Rectal smooth muscle tissue (tissue), 1 donor: ENCODE results near the gene CHD2.
"Not testable (repeated sequence)": the region's sequence is repeated elsewhere in the genome, so short reads cannot be mapped to it uniquely, and the experiment has no call there.

Source experiments
- H3K27ac ChIP-seq: one replicate; pipeline ENCODE4 v1.7.0; 2013; ENCODE audit warnings: low read depth, low read length, inconsistent platforms
- H3K27me3 ChIP-seq: one replicate; pipeline ENCODE4 v1.7.0; 2013; ENCODE audit warnings: low read length; ENCODE audit not compliant: control insufficient read depth, insufficient read depth
- H3K36me3 ChIP-seq: one replicate; pipeline ENCODE4 v1.7.0; 2013; ENCODE audit warnings: low read length; ENCODE audit not compliant: control insufficient read depth, insufficient read depth
- H3K4me1 ChIP-seq: one replicate; pipeline ENCODE4 v1.7.0; 2013; ENCODE audit warnings: low read length; ENCODE audit not compliant: control insufficient read depth, insufficient read depth
- H3K4me3 ChIP-seq: one replicate; pipeline ENCODE4 v1.7.0; 2013; ENCODE audit warnings: low read length
- H3K9ac ChIP-seq: one replicate; pipeline ENCODE4 v1.7.0; 2013; ENCODE audit warnings: low read length

The CHD2 gene

GRCh38 chr15:93062628-93063261 lies 162.6 kb downstream of the CHD2 start:
- H3K4me3 ChIP-seq = peak overlapping the region; percentile 15
- H3K27ac ChIP-seq = peak overlapping the region; percentile 49
- H3K27me3 ChIP-seq, H3K36me3 ChIP-seq, H3K9ac ChIP-seq: not testable (repeated sequence)
- peaks cover 66% of the 10 kb centered on the region for H3K4me1 ChIP-seq

DNA sequence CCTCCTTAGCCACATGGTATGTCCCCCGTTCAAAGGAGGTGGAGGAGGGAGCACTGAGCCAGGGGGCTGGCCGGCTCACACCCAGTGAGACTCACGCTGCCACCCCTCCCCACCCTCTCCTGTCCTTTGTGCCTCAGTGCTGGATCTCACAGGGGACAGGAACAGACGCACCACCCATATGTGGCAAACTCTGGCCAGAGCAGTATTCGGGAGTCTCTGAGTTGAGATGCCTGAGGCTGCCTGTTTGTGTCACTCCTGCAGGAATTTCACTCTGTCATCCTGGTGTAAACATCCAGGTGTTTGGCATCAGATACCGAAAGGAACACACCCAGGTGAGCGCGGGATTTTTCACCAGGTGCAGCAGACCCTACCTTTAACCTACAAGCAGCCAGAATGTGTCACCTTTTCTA lies 163.1 kb downstream of the CHD2 start:
- Histone ChIP-seq H3K4me1 (peaks cover 66% of the 10 kb centered on the region), H3K27ac (peak overlapping the region; percentile 49), H3K4me3 (no peak overlapping the region), H3K36me3 (no peaks in the 10 kb centered on the region), H3K9ac (no peak overlapping the region), H3K27me3 (no peaks in the 10 kb centered on the region)

GRCh38 chr15:93063796-93064690 lies 163.9 kb downstream of the CHD2 start:
- H3K36me3 ChIP-seq = no peaks in the 10 kb centered on the region
- no peak overlapping the region for H3K9ac ChIP-seq
- H3K27me3 ChIP-seq = no peaks in the 10 kb centered on the region
- no peak overlapping the region for H3K4me3 ChIP-seq
- peak overlapping the region; percentile 49 for H3K27ac ChIP-seq
- H3K4me1 ChIP-seq = peaks cover 66% of the 10 kb centered on the region

DNA sequence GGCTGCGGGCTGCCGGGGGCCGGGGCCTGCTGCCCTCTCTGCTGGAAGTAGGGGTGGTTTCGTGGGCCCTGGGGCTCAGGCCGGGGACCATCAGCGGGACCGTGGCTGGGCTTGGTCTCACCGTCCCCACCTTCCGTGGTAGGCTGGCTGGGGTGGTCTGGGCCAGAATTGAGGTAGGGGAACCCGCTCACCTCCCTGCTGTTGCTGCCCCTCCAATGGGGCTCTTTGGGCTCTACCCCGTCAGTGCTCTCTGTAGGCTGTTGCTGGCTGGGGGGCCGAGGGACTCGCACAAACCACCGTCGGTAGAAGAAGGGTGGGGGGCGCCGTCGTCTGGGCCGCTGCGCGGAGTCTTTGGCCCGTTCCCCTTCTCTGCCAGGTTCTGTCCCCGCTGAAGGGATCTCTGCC lies 165.5 kb downstream of the CHD2 start:
- Histone ChIP-seq H3K4me1 (peaks cover 58% of the 10 kb centered on the region), H3K9ac (no peak overlapping the region), H3K36me3 (no peaks in the 10 kb centered on the region), H3K27me3 (no peaks in the 10 kb centered on the region), H3K4me3 (no peak overlapping the region), H3K27ac (peak overlapping the region; percentile 97)

- peaks cover under 1% of the 10 kb centered on the region for H3K27me3 ChIP-seq
- H3K27ac ChIP-seq = peak overlapping the region; percentile 97
- no peak overlapping the region for H3K9ac ChIP-seq
- H3K4me3 ChIP-seq = no peak overlapping the region
- H3K4me1 ChIP-seq = peaks cover 51% of the 10 kb centered on the region
- no peaks in the 10 kb centered on the region for H3K36me3 ChIP-seq
Measured at GRCh38 chr15:93066224-93066681, 166.1 kb downstream of the CHD2 start.

DNA sequence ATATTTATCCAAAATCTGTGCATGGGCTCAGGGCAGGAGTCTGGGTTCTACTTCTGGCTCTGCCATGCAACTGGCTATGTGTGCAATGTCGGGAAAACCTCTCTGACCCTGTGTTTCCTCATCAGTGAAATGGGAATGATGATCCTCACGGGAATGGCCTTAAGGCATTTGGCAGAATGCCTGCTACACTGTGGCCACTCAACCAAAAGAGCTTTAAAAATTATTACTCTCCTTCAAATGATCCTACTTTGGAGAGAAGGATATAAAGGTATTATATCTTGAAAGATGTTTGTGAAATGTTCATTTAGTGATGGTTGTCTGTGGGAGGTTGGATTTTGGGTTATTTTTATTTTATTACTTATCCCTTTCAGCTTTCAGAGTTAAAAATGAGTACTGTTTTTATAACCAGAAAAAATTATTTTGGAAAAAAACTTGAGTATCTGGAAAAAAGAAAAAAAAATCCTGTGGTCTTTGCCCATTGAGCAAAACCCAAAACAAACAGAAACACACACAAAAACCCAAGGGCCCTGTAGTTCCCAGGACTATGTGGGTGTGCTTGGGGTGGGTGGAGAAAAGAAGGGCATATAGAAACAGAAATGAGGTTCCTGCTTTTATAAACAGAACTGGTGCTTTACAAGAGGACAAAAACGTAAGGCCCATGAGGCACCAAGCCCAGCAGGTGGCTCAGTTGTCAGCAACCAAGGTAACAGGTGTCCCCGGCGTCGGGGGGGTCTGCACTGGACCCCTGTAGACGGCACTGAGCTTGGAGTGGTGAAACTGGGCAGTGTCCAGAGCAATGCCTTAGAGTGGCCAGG lies 166.9 kb downstream of the CHD2 start:
- Histone ChIP-seq H3K27ac (peak overlapping the region; percentile 97), H3K36me3 (no peaks in the 10 kb centered on the region), H3K27me3 (peaks cover 4% of the 10 kb centered on the region), H3K4me1 (peaks cover 49% of the 10 kb centered on the region), H3K9ac (no peak overlapping the region), H3K4me3 (peak overlapping the region; percentile 31)

- peaks cover 48% of the 10 kb centered on the region for H3K4me1 ChIP-seq
- peak overlapping the region; percentile 97 for H3K27ac ChIP-seq
- H3K27me3 ChIP-seq = peaks cover 4% of the 10 kb centered on the region
- peak overlapping the region; percentile 31 for H3K4me3 ChIP-seq
- H3K36me3 ChIP-seq = no peaks in the 10 kb centered on the region
- H3K9ac ChIP-seq = no peak overlapping the region
Measured at GRCh38 chr15:93067649-93068085, 167.5 kb downstream of the CHD2 start.

DNA sequence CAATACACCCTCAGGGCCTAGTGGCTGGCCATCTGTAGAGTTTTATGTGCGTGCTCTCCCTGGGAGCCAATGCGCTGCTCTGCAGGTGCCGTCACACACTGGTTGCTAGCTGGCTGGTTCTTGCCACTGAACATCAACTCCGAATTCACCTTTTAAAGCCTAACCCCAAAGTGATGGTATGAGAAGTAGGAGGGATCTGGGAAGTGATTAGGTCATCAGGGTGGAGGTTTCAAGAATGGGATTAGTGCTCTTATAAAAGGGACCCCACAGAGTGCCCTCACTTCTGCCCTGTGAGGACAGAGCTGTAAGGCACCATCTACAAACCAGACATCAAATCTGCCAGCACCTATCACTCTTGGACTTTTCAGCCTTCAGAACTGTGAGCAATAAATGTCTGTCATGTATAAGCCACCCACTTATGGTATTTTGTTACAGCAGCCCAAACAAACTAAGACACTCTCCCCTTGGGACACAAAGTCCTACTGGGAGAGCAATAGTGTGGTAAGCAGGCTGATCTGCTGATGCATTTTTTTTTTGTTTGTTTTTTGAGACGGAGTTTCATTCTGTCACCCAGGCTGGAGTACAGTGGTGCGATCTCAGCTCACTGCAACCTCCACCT lies 168.6 kb downstream of the CHD2 start:
- Histone ChIP-seq H3K9ac (no peak overlapping the region), H3K27me3 (peaks cover 4% of the 10 kb centered on the region), H3K4me3 (peak overlapping the region; percentile 4), H3K36me3 (no peaks in the 10 kb centered on the region), H3K4me1 (peaks cover 44% of the 10 kb centered on the region), H3K27ac (peak overlapping the region; percentile 97)

DNA sequence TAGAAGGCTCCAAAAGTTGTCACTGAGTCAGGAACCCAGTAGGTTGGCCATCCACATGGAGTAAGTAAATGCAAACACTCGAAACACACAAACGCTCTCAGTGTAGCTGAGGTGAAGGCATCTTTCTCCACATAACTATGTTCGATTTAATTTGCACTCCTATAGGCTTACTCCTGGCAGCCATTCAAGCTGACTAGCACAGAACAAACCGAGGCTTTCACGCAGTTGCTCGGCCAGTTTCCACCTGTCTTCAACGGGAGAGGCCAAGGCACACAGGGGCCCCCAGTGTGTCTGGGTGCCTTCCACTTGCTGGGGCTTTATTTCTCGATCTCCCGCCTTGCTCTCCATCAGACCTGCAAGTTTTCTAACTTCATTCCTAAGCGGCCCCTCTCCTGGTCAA lies 170.0 kb downstream of the CHD2 start:
- no peaks in the 10 kb centered on the region for H3K36me3 ChIP-seq
- peaks cover 4% of the 10 kb centered on the region for H3K27me3 ChIP-seq
- peaks cover 34% of the 10 kb centered on the region for H3K4me1 ChIP-seq
- no peak overlapping the region for H3K9ac ChIP-seq
- peak overlapping the region; percentile 97 for H3K27ac ChIP-seq
- H3K4me3 ChIP-seq = peak overlapping the region; percentile 34

DNA sequence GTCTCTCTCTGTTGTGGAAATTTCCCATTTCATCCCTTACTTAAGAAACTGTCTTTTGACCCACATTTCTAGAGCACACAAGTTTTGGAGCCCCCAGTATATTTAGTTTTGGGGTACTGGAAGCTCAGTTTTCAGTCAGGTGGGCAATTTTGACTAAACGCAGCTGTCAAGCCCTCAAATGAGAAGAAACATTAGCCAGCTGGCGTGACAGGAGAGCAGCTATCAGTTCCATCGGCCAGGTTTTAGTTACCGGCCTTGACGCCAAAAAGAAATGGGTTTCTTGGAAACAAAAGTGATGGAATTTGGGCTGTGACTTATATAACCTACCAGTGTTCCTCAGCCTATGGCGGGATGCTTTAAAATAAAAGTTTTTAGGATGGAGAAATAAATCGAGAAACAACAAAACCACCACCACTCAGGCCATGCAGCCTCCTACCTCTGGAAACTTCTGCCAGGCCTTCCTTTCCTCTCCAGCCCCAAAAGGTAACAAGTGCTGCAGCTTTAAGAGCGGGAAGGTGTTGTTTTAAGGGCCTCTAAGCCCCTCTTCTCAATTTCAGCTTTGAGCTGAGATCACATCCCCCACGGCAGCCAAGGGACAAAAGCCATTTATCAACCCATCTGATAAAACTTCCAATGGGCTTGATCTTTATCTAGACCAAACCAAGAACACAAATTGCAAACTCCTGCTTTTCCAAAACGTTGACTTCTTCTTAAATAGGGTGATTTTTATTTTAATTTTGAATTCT lies 170.6 kb downstream of the CHD2 start:
- Histone ChIP-seq H3K4me3 (peak overlapping the region; percentile 79), H3K27me3 (peaks cover 4% of the 10 kb centered on the region), H3K9ac (peak overlapping the region; percentile 17), H3K27ac (peak overlapping the region; percentile 97), H3K4me1 (peaks cover 29% of the 10 kb centered on the region), H3K36me3 (no peaks in the 10 kb centered on the region)

GRCh38 chr15:93071469-93071936 lies 171.4 kb downstream of the CHD2 start:
- H3K27ac ChIP-seq = peak overlapping the region; percentile 97
- H3K4me1 ChIP-seq = peaks cover 27% of the 10 kb centered on the region
- H3K9ac ChIP-seq = peak overlapping the region; percentile 43
- peaks cover 4% of the 10 kb centered on the region for H3K27me3 ChIP-seq
- H3K36me3 ChIP-seq = no peaks in the 10 kb centered on the region
- peak overlapping the region; percentile 79 for H3K4me3 ChIP-seq
